Measurements from ENCODE around the gene JAK3. TPM values are rescaled to one million over a fixed set of nuclear protein-coding genes. Genes with fewer than 3 reads are reported as not detected.
A peak's percentile ranks its signal among the peaks of the same experiment; 100 is the strongest.

JAK3 gene
- total RNA-seq, 1 experiment from 2014 or later: 2.1 TPM

DNA sequence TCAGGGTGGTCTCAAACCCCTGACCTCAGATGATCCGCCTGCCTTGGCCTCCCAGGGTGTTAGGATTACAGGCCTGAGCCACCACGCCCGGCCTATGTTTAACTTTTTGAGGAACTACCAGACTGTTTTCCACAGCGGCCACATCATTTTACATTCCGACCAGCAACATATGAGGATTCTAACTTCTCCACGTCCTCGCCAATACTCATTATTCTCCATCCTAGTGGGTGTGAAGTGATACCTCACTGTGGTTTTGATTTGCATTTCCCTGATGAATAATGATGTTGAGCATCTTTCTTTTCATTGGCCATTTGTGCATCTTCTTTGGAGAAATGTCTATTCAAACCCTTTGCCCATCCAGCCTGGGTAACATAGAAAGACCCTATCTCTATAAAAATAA, 38.7 kb upstream of the JAK3 start:
- no peak for DNase-seq (ENCODE audit: low read depth, low spot score)
- Histone ChIP-seq H3K36me3 (ENCODE audit: control insufficient read depth, insufficient read depth, low read length) (no peaks in the 10 kb centered on the region), H3K4me1 (ENCODE audit: control insufficient read depth, insufficient read depth, low read length) (no peaks in the 10 kb centered on the region), H3K27me3 (ENCODE audit: control insufficient read depth, insufficient read depth, low read length) (no peaks in the 10 kb centered on the region), H3K9me3 (ENCODE audit: control insufficient read depth, insufficient read depth, low read depth, low read length) (no peaks in the 10 kb centered on the region), H3K27ac (ENCODE audit: low read length) (no peak overlapping the region), H3K4me3 (ENCODE audit: low read depth in 2 of 2, low read length in 2 of 2) (no peak overlapping the region)
- no peak for TF ChIP-seq SIN3A (IDR thresholded peaks at IDR 0.05; ENCODE audit: borderline replicate concordance, insufficient read depth, low read depth, low read length)
- in situ Hi-C loops (cut with HindIII; ENCODE audit: low pct_unique_long_range_greater_than_20kb, low sequenced_read_pairs) (no loop called here), intact Hi-C loops (cut with micrococcal nuclease; ENCODE audit: unreplicated experiment) (no loop called here)
- ChIA-PET CTCF (no interaction called here), POLR2A (no interaction called here)
- no TSS peak for BruUV-seq (replicated peaks)
- ATAC-seq: no peak

DNA sequence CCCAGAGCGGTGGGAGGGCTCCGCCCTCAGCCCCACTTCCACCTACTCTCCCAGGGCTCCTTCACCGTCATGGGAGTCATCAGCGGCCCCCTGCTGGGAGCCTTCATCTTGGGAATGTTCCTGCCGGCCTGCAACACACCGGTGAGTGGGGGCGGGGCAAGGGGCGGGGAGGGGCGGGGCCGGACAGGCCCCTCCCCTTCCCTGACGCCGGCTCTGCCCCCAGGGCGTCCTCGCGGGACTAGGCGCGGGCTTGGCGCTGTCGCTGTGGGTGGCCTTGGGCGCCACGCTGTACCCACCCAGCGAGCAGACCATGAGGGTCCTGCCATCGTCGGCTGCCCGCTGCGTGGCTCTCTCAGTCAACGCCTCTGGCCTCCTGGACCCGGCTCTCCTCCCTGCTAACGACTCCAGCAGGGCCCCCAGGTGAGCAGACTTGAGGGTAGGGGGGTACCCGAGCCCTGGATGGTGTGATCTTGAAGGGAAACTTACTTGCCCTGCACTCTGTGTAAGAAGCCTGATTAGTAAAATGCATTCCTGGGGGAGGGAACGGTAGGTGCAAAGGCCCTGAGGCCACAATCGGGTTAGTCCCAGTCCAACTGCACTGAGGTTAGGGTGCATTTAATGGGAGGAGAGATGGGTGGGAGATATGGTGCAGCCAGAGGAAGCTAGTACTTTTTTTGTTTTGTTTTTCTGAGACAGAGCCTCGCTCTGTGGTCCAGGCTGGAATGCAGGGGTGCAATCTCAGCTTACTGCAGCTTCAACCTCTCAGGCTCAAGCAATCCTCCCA, 36.0 kb upstream of the JAK3 start:
- in situ Hi-C loops (cut with HindIII; ENCODE audit: low pct_unique_long_range_greater_than_20kb, low sequenced_read_pairs): no loop called here
- CTCF ChIA-PET: interaction anchor here (0.6 kb wide), 1 partner anchor 14 kb away, joined by 13 read pairs; no protein-coding TSS in a partner anchor

More for the DNA sequence above, 36.0 kb upstream of the JAK3 start:
- Histone ChIP-seq H3K4me3 (ENCODE audit: low read depth in 2 of 2, low read length in 2 of 2) (no peak overlapping the region), H3K4me1 (ENCODE audit: control insufficient read depth, insufficient read depth, low read length) (no peaks in the 10 kb centered on the region), H3K27me3 (ENCODE audit: control insufficient read depth, insufficient read depth, low read length) (no peaks in the 10 kb centered on the region), H3K36me3 (ENCODE audit: control insufficient read depth, insufficient read depth, low read length) (no peaks in the 10 kb centered on the region), H3K9me3 (ENCODE audit: control insufficient read depth, insufficient read depth, low read depth, low read length) (no peaks in the 10 kb centered on the region), H3K27ac (ENCODE audit: low read length) (no peak overlapping the region)
- POLR2A ChIA-PET: no interaction called here
- TF ChIP-seq, protein P1, sequence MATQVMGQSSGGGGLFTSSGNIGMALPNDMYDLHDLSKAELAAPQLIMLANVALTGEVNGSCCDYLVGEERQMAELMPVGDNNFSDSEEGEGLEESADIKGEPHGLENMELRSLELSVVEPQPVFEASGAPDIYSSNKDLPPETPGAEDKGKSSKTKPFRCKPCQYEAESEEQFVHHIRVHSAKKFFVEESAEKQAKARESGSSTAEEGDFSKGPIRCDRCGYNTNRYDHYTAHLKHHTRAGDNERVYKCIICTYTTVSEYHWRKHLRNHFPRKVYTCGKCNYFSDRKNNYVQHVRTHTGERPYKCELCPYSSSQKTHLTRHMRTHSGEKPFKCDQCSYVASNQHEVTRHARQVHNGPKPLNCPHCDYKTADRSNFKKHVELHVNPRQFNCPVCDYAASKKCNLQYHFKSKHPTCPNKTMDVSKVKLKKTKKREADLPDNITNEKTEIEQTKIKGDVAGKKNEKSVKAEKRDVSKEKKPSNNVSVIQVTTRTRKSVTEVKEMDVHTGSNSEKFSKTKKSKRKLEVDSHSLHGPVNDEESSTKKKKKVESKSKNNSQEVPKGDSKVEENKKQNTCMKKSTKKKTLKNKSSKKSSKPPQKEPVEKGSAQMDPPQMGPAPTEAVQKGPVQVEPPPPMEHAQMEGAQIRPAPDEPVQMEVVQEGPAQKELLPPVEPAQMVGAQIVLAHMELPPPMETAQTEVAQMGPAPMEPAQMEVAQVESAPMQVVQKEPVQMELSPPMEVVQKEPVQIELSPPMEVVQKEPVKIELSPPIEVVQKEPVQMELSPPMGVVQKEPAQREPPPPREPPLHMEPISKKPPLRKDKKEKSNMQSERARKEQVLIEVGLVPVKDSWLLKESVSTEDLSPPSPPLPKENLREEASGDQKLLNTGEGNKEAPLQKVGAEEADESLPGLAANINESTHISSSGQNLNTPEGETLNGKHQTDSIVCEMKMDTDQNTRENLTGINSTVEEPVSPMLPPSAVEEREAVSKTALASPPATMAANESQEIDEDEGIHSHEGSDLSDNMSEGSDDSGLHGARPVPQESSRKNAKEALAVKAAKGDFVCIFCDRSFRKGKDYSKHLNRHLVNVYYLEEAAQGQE (IDR thresholded peaks at IDR 0.05; ENCODE audit: insufficient read depth in 1 of 2, low read depth in 2 of 2, low read length in 1 of 2): no peak
- no peak for TF ChIP-seq TCF7L2 (IDR thresholded peaks at IDR 0.05; ENCODE audit: low read depth, low read length)
- TF ChIP-seq, protein P2, sequence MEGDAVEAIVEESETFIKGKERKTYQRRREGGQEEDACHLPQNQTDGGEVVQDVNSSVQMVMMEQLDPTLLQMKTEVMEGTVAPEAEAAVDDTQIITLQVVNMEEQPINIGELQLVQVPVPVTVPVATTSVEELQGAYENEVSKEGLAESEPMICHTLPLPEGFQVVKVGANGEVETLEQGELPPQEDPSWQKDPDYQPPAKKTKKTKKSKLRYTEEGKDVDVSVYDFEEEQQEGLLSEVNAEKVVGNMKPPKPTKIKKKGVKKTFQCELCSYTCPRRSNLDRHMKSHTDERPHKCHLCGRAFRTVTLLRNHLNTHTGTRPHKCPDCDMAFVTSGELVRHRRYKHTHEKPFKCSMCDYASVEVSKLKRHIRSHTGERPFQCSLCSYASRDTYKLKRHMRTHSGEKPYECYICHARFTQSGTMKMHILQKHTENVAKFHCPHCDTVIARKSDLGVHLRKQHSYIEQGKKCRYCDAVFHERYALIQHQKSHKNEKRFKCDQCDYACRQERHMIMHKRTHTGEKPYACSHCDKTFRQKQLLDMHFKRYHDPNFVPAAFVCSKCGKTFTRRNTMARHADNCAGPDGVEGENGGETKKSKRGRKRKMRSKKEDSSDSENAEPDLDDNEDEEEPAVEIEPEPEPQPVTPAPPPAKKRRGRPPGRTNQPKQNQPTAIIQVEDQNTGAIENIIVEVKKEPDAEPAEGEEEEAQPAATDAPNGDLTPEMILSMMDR (IDR thresholded peaks at IDR 0.05): no peak
- no peak for TF ChIP-seq SIN3A (IDR thresholded peaks at IDR 0.05; ENCODE audit: borderline replicate concordance, insufficient read depth, low read depth, low read length)
- no peak for TF ChIP-seq POLR2AphosphoS5 (IDR thresholded peaks at IDR 0.05; ENCODE audit: low read depth, low read length)
- BruUV-seq (replicated peaks): no TSS peak
- intact Hi-C loops (cut with micrococcal nuclease; ENCODE audit: unreplicated experiment): no loop called here
- DNase-seq (ENCODE audit: low read depth, low spot score) (no peak), ATAC-seq (peak; percentile 34; the same call in 1 of the 2 replicates)

All from Panc1 (cell line).